K562 (cell line): ENCODE data around the gene ABCB9. TPM values are rescaled to one million over a fixed set of nuclear protein-coding genes. Genes with fewer than 3 reads are reported as not detected.
A peak's percentile ranks its signal among the peaks of the same experiment; 100 is the strongest.

ENCODE experiments used
- ATAC-seq: fragments of 200-7000 bp; cut with Tn5 transposase; 3 replicates; pipeline ENCODE4 v1.9.1; 2020; ENCODE audit warnings: moderate library complexity
- BruUV-seq: library from RNA; stranded (reverse); fragments of 400-500 nt; replicated peaks from 2 replicates; lab custom pipeline; 2021; lab: Mats Ljungman, UMichigan
- CTCF ChIA-PET: fragments of 300-600 bp; formaldehyde crosslinking; extraction: SDS; loops from one replicate; lab custom pipeline; 2021; ENCODE audit warnings: low intra/inter-chr PET ratio; lab: Yijun Ruan, JAX
- POLR2A ChIA-PET: fragments of 300-600, 350-650 bp; sonication (Branson Sonifier 250); formaldehyde crosslinking; extraction: SDS; loops from one replicate; lab custom pipeline; 2021; ENCODE audit warnings: antibody characterized with exemption, inconsistent platforms; lab: Yijun Ruan, JAX
- DNase-seq, 4 experiments: peaks; one replicate each; pipeline versions ENCODE4 v3.0.0 to v3.0.0-alpha.2; 2011 to 2018; ENCODE audit warnings: low spot score in 3 of 4, mixed read lengths in 3 of 4; ENCODE audit errors: extremely low read depth in 1 of 4
- FAIRE-seq: peaks from 2 replicates; lab custom pipeline; 2011; peaks lifted over from hg19 to GRCh38; lab: Jason Lieb, UNC
- H2AFZ ChIP-seq: 2 replicates; pipeline ENCODE4 v1.6.0; 2011; ENCODE audit warnings: low read depth, low read length, control low read depth, inconsistent platforms
- H3K27ac ChIP-seq: fragments of 200-600 bp; 3 replicates; pipeline ENCODE4 v1.8.0; 2011; ENCODE audit warnings: low read depth, mild to moderate bottlenecking, control low read depth, inconsistent platforms, low read length, moderate library complexity, mixed read lengths; ENCODE audit errors: extremely low read depth
- H3K27me3 ChIP-seq, 2 experiments: fragments of 300-600 bp in 1 of 2; 2 replicates in 1 of 2; 3 replicates in 1 of 2; pipeline versions ENCODE4 v1.6.0 to v1.8.0; 2011; ENCODE audit warnings: inconsistent platforms in 2 of 2, low read length in 2 of 2, mild to moderate bottlenecking in 1 of 2, mixed read lengths in 1 of 2, moderate library complexity in 1 of 2; ENCODE audit not compliant: control insufficient read depth in 2 of 2, insufficient read depth in 2 of 2
- H3K36me3 ChIP-seq: fragments of 300-600 bp; 3 replicates; pipeline ENCODE4 v1.8.0; 2011; ENCODE audit warnings: mild to moderate bottlenecking, low read length, inconsistent platforms; ENCODE audit not compliant: control insufficient read depth, insufficient read depth
- H3K4me1 ChIP-seq, 2 experiments: fragments of 200-600 bp in 1 of 2; replicated peaks in 1 of 2; 2 replicates in 1 of 2; 3 replicates in 1 of 2; pipeline versions ENCODE4 v1.5.1 to v1.8.0; 2011; ENCODE audit warnings: inconsistent platforms in 2 of 2, low read length in 2 of 2, mild to moderate bottlenecking in 1 of 2, mixed read lengths in 1 of 2, moderate library complexity in 1 of 2; ENCODE audit not compliant: control insufficient read depth in 2 of 2, insufficient read depth in 2 of 2
- H3K4me2 ChIP-seq: 2 replicates; pipeline ENCODE4 v1.6.1; 2011; ENCODE audit warnings: low read length, control low read depth, inconsistent platforms, mixed read lengths; ENCODE audit not compliant: insufficient read depth
- H3K4me3 ChIP-seq: fragments of 200-600 bp; sonication (generic), shearing (Covaris generic); 2 replicates; pipeline ENCODE4 v1.5.1; 2016; ENCODE audit warnings: control low read depth, inconsistent platforms
- H3K79me2 ChIP-seq: fragments of 200-600 bp; 3 replicates; pipeline ENCODE4 v1.8.0; 2011; ENCODE audit warnings: low read length, inconsistent platforms; ENCODE audit not compliant: control insufficient read depth, insufficient read depth
- H3K9ac ChIP-seq, 2 experiments: 2 replicates each; pipeline versions ENCODE4 v1.6.0 to v1.6.1; 2011; ENCODE audit warnings: low read depth in 2 of 2, low read length in 2 of 2, control low read depth in 1 of 2, inconsistent platforms in 1 of 2, mild to moderate bottlenecking in 1 of 2, mixed read lengths in 1 of 2; ENCODE audit not compliant: insufficient read depth in 1 of 2
- H3K9me1 ChIP-seq: one replicate; pipeline ENCODE4 v1.6.0; 2011; ENCODE audit warnings: inconsistent platforms, mild to moderate bottlenecking, low read length, moderate library complexity; ENCODE audit not compliant: control insufficient read depth, insufficient read depth
- H3K9me3 ChIP-seq: replicated peaks from 2 replicates; pipeline ENCODE4 v1.5.1; 2011; ENCODE audit warnings: low read depth, low read length, inconsistent platforms; ENCODE audit not compliant: control insufficient read depth, insufficient read depth
- H4K20me1 ChIP-seq: replicated peaks from 2 replicates; pipeline ENCODE4 v1.6.1; 2011; ENCODE audit warnings: low read length, inconsistent platforms, mixed read lengths; ENCODE audit not compliant: control insufficient read depth, insufficient read depth
- DACH1 ChIP-seq: fragments of 450-650 bp; IDR thresholded peaks from 2 replicates; pipeline ENCODE4 v1.6.1; 2018; ENCODE audit not compliant: partially characterized antibody
- GABPB1 ChIP-seq: sonication (generic); formaldehyde crosslinking; IDR thresholded peaks from 2 replicates; pipeline ENCODE4 v1.8.0; 2022; ENCODE audit warnings: mild to moderate bottlenecking, missing genetic modification reagents
- MAZ ChIP-seq, 2 experiments: fragments of 450-650 bp in 1 of 2; sonication (generic) in 1 of 2; formaldehyde crosslinking; IDR thresholded peaks in 1 of 2; conservative IDR thresholded peaks in 1 of 2; 2 replicates each; pipeline versions ENCODE4 v1.4.0 to v1.5.0; 2020; ENCODE audit warnings: mild to moderate bottlenecking in 1 of 2, missing genetic modification reagents in 1 of 2
- MBD1 ChIP-seq: fragments of 250-450 bp; sonication (Bioruptor Pico); IDR thresholded peaks from 2 replicates; pipeline ENCODE4 v1.8.0; 2022; ENCODE audit warnings: inconsistent platforms
- MCM3 ChIP-seq: fragments of 450-650 bp; IDR thresholded peaks from 2 replicates; pipeline ENCODE4 v1.6.1; 2016
- MXD1 ChIP-seq: fragments of 250-450 bp; sonication (Bioruptor Pico); IDR thresholded peaks from 2 replicates; pipeline ENCODE4 v1.8.0; 2021; ENCODE audit warnings: borderline replicate concordance, mild to moderate bottlenecking, moderate library complexity; ENCODE audit not compliant: poor library complexity, severe bottlenecking
- NCOA6 ChIP-seq: fragments of 450-650 bp; IDR thresholded peaks from 2 replicates; pipeline ENCODE4 v1.6.1; 2017; ENCODE audit warnings: mild to moderate bottlenecking
- NFIC ChIP-seq: fragments of 450-650 bp; IDR thresholded peaks from 2 replicates; pipeline ENCODE4 v1.6.1; 2017; ENCODE audit warnings: mild to moderate bottlenecking, inconsistent platforms
- NR3C1 ChIP-seq: sonication (generic); formaldehyde crosslinking; IDR thresholded peaks from 2 replicates; pipeline ENCODE4 v1.8.1; 2022; ENCODE audit warnings: missing genetic modification reagents
- PTBP1 ChIP-seq: fragments of 200-400 bp; formaldehyde crosslinking; IDR thresholded peaks from 2 replicates; pipeline ENCODE4 v1.6.1; 2017; ENCODE audit warnings: low read depth, low read length
- RERE ChIP-seq: sonication (generic); formaldehyde crosslinking; IDR thresholded peaks from 2 replicates; pipeline ENCODE4 v1.8.0; 2023; ENCODE audit warnings: missing genetic modification reagents, mild to moderate bottlenecking, borderline replicate concordance
- TAL1 ChIP-seq: fragments of 450-650 bp; IDR thresholded peaks from 2 replicates; pipeline ENCODE4 v1.6.1; 2016; ENCODE audit warnings: mild to moderate bottlenecking
- THRAP3 ChIP-seq: fragments of 450-650 bp; IDR thresholded peaks from 2 replicates; pipeline ENCODE4 v1.6.1; 2016; ENCODE audit warnings: mild to moderate bottlenecking, inconsistent platforms, borderline replicate concordance
- ZNF23 ChIP-seq: fragments of 250-450 bp; sonication (Bioruptor Pico); IDR thresholded peaks from 2 replicates; pipeline ENCODE4 v1.4.0; 2020; ENCODE audit warnings: mild to moderate bottlenecking
- ZNF764 ChIP-seq: fragments of 250-450 bp; sonication (Bioruptor Pico); IDR thresholded peaks from 2 replicates; pipeline ENCODE4 v1.4.0; 2020; ENCODE audit warnings: low read depth, mild to moderate bottlenecking, moderate library complexity
- ZNF780A ChIP-seq: fragments of 250-450 bp; sonication (Bioruptor Pico); IDR thresholded peaks from 2 replicates; pipeline ENCODE4 v1.5.0; 2021; ENCODE audit warnings: mild to moderate bottlenecking
- WGBS: fragments of 100-300 bp; shearing (Covaris generic); methylation state at CpG from one replicate; pipeline ENCODE4 v1.1.6; 2016; ENCODE audit warnings: low coverage, mixed read lengths; ENCODE audit not compliant: insufficient coverage; ENCODE audit errors: missing lambda C conversion rate; 5-methylcytosine and 5-hydroxymethylcytosine counted together
- in situ Hi-C: fragments of 300-500 bp; cut with MboI; formaldehyde crosslinking; loops from 4 replicates; pipeline ENCODE4 v1.15.0; 2018; ENCODE audit warnings: inconsistent platforms, mixed read lengths
- intact Hi-C: fragments of 100-400 bp; cut with micrococcal nuclease; formaldehyde crosslinking; loops from 2 replicates; pipeline ENCODE4 v1.14.2; 2022
- polyA plus RNA-seq, 8 experiments: library from polyadenylated mRNA; depleted of rRNA in 4 of 8; stranded (reverse) in 5 of 8; unstranded in 3 of 8; fragments of >200 nt; fragmentation: Nextera tagmentation in 2 of 8; fragmentation: Illumina TruSeq in 1 of 8; extraction: Ambion mirVana in 2 of 8; extraction: Trizol in 1 of 8; gene quantifications; 2 replicates each; pipeline versions ENCODE4 v1.2.1 to v1.2.3, GENCODE V29; 2011 to 2014; ENCODE audit warnings: inconsistent platforms in 1 of 8, missing spikeins in 1 of 8
- total RNA-seq, 7 experiments: library from RNA; depleted of rRNA in 6 of 7; stranded (reverse); fragments of >200 nt in 6 of 7; fragmentation: Illumina TruSeq in 2 of 7; extraction: Trizol in 2 of 7; gene quantifications; 2 replicates each; pipeline versions ENCODE4 v1.2.1 to v1.2.3, GENCODE V29; 2011 to 2021; ENCODE audit warnings: low replicate concordance in 1 of 7

The ABCB9 gene
- total and polyA plus RNA-seq, 9 of the 15 experiments (the other 6 are each of a cell fraction or from before 2014, with no cell fraction given), result 0.20 to 12.6 (median 6.2) TPM

- peak overlapping the region in 1 of 2 experiments; percentile 35; a peak in 1 of 4 replicates for H3K9ac ChIP-seq
- peaks cover under 1 to 68% of the 10 kb centered on the region in 2 experiments; a peak in 4 of 5 replicates for H3K4me1 ChIP-seq
- no TSS peak for BruUV-seq
- no peaks in the 10 kb centered on the region for H3K79me2 ChIP-seq
- no peaks in the 10 kb centered on the region for H3K27me3 ChIP-seq
- WGBS, result 84% methylated on average over 6 of the region's 22 CpGs
- no peaks in the 10 kb centered on the region for H4K20me1 ChIP-seq
- POLR2A ChIA-PET, result interaction anchor here (1.3 kb wide), 1 partner anchor 11 kb away, joined by 5 read pairs; no protein-coding TSS in a partner anchor
- no peak overlapping the region for H2AFZ ChIP-seq
- no peak for FAIRE-seq
- in situ Hi-C loops, result no loop called here
- DNase-seq, result no peak
- CTCF ChIA-PET, result no interaction called here
- no peak overlapping the region for H3K4me3 ChIP-seq
- TF ChIP-seq MAZ (CRISPR knock-in tag; conservative IDR thresholded peaks at IDR 0.05 in 1 of 2, IDR thresholded peaks at IDR 0.05 in 1 of 2) (no peak), PTBP1 (no peak), RERE (CRISPR knock-in tag) (no peak), DACH1 (no peak), NCOA6 (no peak), MCM3 (no peak), MXD1 (no peak), TAL1 (no peak), NR3C1 (CRISPR knock-in tag) (no peak), ZNF764 (CRISPR knock-in tag) (no peak), ZNF780A (CRISPR knock-in tag) (no peak), NFIC (no peak), GABPB1 (no peak), ZNF23 (no peak), MBD1 (CRISPR knock-in tag) (no peak), THRAP3 (no peak)
- TF ChIP-seq, all 486 proteins: peak for 0
- Histone ChIP-seq H3K9me1 (no peaks in the 10 kb centered on the region), H3K36me3 (0 out of 3 replicates have a peak, but pooled peaks cover 5% of the 10 kb centered on the region), H3K27ac (no peak overlapping the region), H3K4me2 (no peak overlapping the region), H3K9me3 (no peaks in the 10 kb centered on the region)
- ATAC-seq, result no peak
- intact Hi-C loops, result loop anchor here (10.0 kb wide), 1 partner anchor 155 kb away; no protein-coding TSS in a partner anchor
Measured at GRCh38 chr12:122989874-122990419, 23.7 kb upstream of the ABCB9 start.
